H9 (cell line): Measurements from ENCODE around the gene STMN1. TPM values are rescaled to one million over a fixed set of nuclear protein-coding genes. Genes with fewer than 3 reads are reported as not detected.

Experiments used
- DNase-seq: peaks from one replicate; pipeline ENCODE4 v3.0.0-alpha.2; 2017
- H2AFZ ChIP-seq: one replicate; pipeline ENCODE4 v1.6.1; 2013; ENCODE audit warnings: mild to moderate bottlenecking, low read length, control low read depth, moderate library complexity
- H2AK5ac ChIP-seq: 2 replicates; pipeline ENCODE4 v1.6.1; 2013; ENCODE audit warnings: low read length, control low read depth, mixed read lengths; ENCODE audit not compliant: insufficient read length
- H2BK120ac ChIP-seq: one replicate; pipeline ENCODE4 v1.6.1; 2013; ENCODE audit warnings: low read depth, mild to moderate bottlenecking, low read length, control low read depth, inconsistent platforms; ENCODE audit not compliant: poor library complexity, severe bottlenecking
- H2BK12ac ChIP-seq: 2 replicates; pipeline ENCODE4 v1.6.1; 2013; ENCODE audit warnings: low read length, control low read depth, mixed read lengths, low read depth; ENCODE audit not compliant: insufficient read length
- H2BK15ac ChIP-seq: 2 replicates; pipeline ENCODE4 v1.6.1; 2013; ENCODE audit warnings: low read depth, low read length, control low read depth
- H2BK20ac ChIP-seq: one replicate; pipeline ENCODE4 v1.6.1; 2013; ENCODE audit warnings: low read depth, mild to moderate bottlenecking, low read length, control low read depth, inconsistent platforms; ENCODE audit not compliant: poor library complexity, severe bottlenecking
- H2BK5ac ChIP-seq: 2 replicates; pipeline ENCODE4 v1.6.1; 2013; ENCODE audit warnings: low read length, control low read depth, mixed read lengths; ENCODE audit not compliant: insufficient read length
- H3K14ac ChIP-seq: 2 replicates; pipeline ENCODE4 v1.6.1; 2013; ENCODE audit warnings: low read length, control low read depth; ENCODE audit not compliant: insufficient read depth
- H3K18ac ChIP-seq: 2 replicates; pipeline ENCODE4 v1.6.1; 2013; ENCODE audit warnings: low read depth, mild to moderate bottlenecking, mixed read lengths, low read length, control low read depth; ENCODE audit not compliant: insufficient read length
- H3K23ac ChIP-seq: 2 replicates; pipeline ENCODE4 v1.6.1; 2013; ENCODE audit warnings: low read length, control low read depth, mixed read lengths, low read depth; ENCODE audit not compliant: insufficient read length
- H3K23me2 ChIP-seq: 2 replicates; pipeline ENCODE4 v1.6.1; 2013; ENCODE audit warnings: low read depth, mild to moderate bottlenecking, mixed read lengths, low read length, control low read depth; ENCODE audit not compliant: insufficient read length, poor library complexity, severe bottlenecking
- H3K27ac ChIP-seq: 2 replicates; pipeline ENCODE4 v1.5.1; 2013; ENCODE audit warnings: low read length, control low read depth, mixed read lengths, low read depth; ENCODE audit not compliant: insufficient read length
- H3K27me3 ChIP-seq: 2 replicates; pipeline ENCODE4 v1.6.1; 2013; ENCODE audit warnings: low read length, control low read depth, inconsistent platforms; ENCODE audit not compliant: insufficient read depth
- H3K4ac ChIP-seq: 2 replicates; pipeline ENCODE4 v1.6.1; 2013; ENCODE audit warnings: low read depth, mild to moderate bottlenecking, control low read depth, inconsistent platforms, low read length, moderate library complexity
- H3K4me1 ChIP-seq: 2 replicates; pipeline ENCODE4 v1.6.1; 2013; ENCODE audit warnings: low read length, control low read depth, inconsistent platforms; ENCODE audit not compliant: insufficient read depth
- H3K4me2 ChIP-seq: 2 replicates; pipeline ENCODE4 v1.6.1; 2013; ENCODE audit warnings: low read length, control low read depth, mixed read lengths; ENCODE audit not compliant: insufficient read length, insufficient read depth
- H3K56ac ChIP-seq: 2 replicates; pipeline ENCODE4 v1.6.1; 2013; ENCODE audit warnings: low read depth, mild to moderate bottlenecking, mixed read lengths, low read length, control low read depth; ENCODE audit not compliant: insufficient read length
- H3K79me1 ChIP-seq: 2 replicates; pipeline ENCODE4 v1.6.1; 2013; ENCODE audit warnings: low read depth, mild to moderate bottlenecking, moderate library complexity, low read length, control low read depth, inconsistent platforms; ENCODE audit not compliant: insufficient read depth, poor library complexity, severe bottlenecking
- H3K79me2 ChIP-seq: 2 replicates; pipeline ENCODE4 v1.6.1; 2013; ENCODE audit warnings: low read length, control low read depth, inconsistent platforms; ENCODE audit not compliant: insufficient read depth
- H3K9ac ChIP-seq: 2 replicates; pipeline ENCODE4 v1.6.1; 2013; ENCODE audit warnings: low read length, control low read depth, mixed read lengths; ENCODE audit not compliant: insufficient read length; ENCODE audit errors: extremely low read depth
- H3K9me3 ChIP-seq: one replicate; pipeline ENCODE4 v1.6.1; 2013; ENCODE audit warnings: low read depth, low read length, inconsistent platforms; ENCODE audit not compliant: control insufficient read depth
- H3T11ph ChIP-seq: one replicate; pipeline ENCODE4 v1.6.1; 2013; ENCODE audit warnings: mild to moderate bottlenecking, low read length, control low read depth, inconsistent platforms
- H4K20me1 ChIP-seq: one replicate; pipeline ENCODE4 v1.6.1; 2013; ENCODE audit not compliant: control insufficient read depth, insufficient read length, insufficient read depth
- H4K5ac ChIP-seq: 2 replicates; pipeline ENCODE4 v1.6.1; 2013; ENCODE audit warnings: low read depth, mild to moderate bottlenecking, mixed read lengths, low read length, control low read depth; ENCODE audit not compliant: insufficient read length
- H4K8ac ChIP-seq: replicated peaks from 2 replicates; pipeline ENCODE4 v1.6.1; 2013; ENCODE audit warnings: low read length, control low read depth, mixed read lengths, low read depth; ENCODE audit not compliant: insufficient read length
- H4K91ac ChIP-seq: 2 replicates; pipeline ENCODE4 v1.6.1; 2013; ENCODE audit warnings: low read depth, mild to moderate bottlenecking, moderate library complexity, mixed read lengths, low read length, control low read depth; ENCODE audit not compliant: insufficient read length
- H3K27ac Mint-ChIP-seq, 3 experiments: 2 replicates in 2 of 3; 3 replicates in 1 of 3; pipeline ENCODE4 v1.8.0; 2020 to 2021; ENCODE audit warnings: mixed read lengths in 3 of 3, mild to moderate bottlenecking in 1 of 3, moderate library complexity in 1 of 3
- H3K27me3 Mint-ChIP-seq: 2 replicates; pipeline ENCODE4 v1.8.0; 2021; ENCODE audit warnings: low read depth, mild to moderate bottlenecking, moderate library complexity, mixed read lengths
- H3K36me3 Mint-ChIP-seq, 3 experiments: 2 replicates in 2 of 3; 3 replicates in 1 of 3; pipeline ENCODE4 v1.8.0; 2020 to 2021; ENCODE audit warnings: low read depth in 3 of 3, mixed read lengths in 3 of 3; ENCODE audit not compliant: insufficient read depth in 1 of 3
- H3K4me1 Mint-ChIP-seq, 2 experiments: 2 replicates each; pipeline ENCODE4 v1.8.0; 2020; ENCODE audit warnings: mixed read lengths in 2 of 2
- H3K4me3 Mint-ChIP-seq, 2 experiments: 2 replicates in 1 of 2; 3 replicates in 1 of 2; pipeline ENCODE4 v1.8.0; 2020 to 2021; ENCODE audit warnings: mild to moderate bottlenecking in 2 of 2, mixed read lengths in 2 of 2, moderate library complexity in 1 of 2
- H3K9me3 Mint-ChIP-seq, 2 experiments: 2 replicates in 1 of 2; 3 replicates in 1 of 2; pipeline ENCODE4 v1.8.0; 2020; ENCODE audit warnings: mild to moderate bottlenecking in 2 of 2, mixed read lengths in 2 of 2, moderate library complexity in 1 of 2
- WGBS: extraction: QIAGEN DNeasy Blood & Tissue Kit; methylation state at CpG from one replicate; pipeline ENCODE4 v1.1.7; 2013; ENCODE audit warnings: missing lambda C conversion rate, low lambda C conversion rate, mixed read lengths; ENCODE audit not compliant: insufficient read length; ENCODE audit errors: extremely low coverage; 5-methylcytosine and 5-hydroxymethylcytosine counted together
- total RNA-seq: library from RNA; stranded (reverse); gene quantifications from 2 replicates; pipeline ENCODE4 v1.2.1, GENCODE V29; 2021
- TF ChIP-seq, protein P1 (sequence below): fragments of 200-600 bp; sonication (generic); conservative IDR thresholded peaks from 3 replicates; pipeline ENCODE4 v1.8.0; 2021; ENCODE audit warnings: antibody characterized with exemption, mild to moderate bottlenecking

The STMN1 gene
- total RNA-seq, 1 experiment from 2014 or later = 500 TPM

GRCh38 chr1:25867210-25867991, 38.8 kb downstream of the STMN1 start:
- H2BK120ac ChIP-seq = no peak overlapping the region
- H3K4me3 Mint-ChIP-seq = no peak overlapping the region; a peak in 1 of 5 replicates
- no peak overlapping the region for H3K9ac ChIP-seq
- H3K4me2 ChIP-seq = no peak overlapping the region
- no peak overlapping the region for H2BK20ac ChIP-seq
- no peak overlapping the region for H2BK12ac ChIP-seq
- H3K56ac ChIP-seq = no peak overlapping the region
- no peaks in the 10 kb centered on the region for H3K79me1 ChIP-seq
- no peak overlapping the region for H4K5ac ChIP-seq
- H3K4me1 ChIP-seq = peaks cover 2% of the 10 kb centered on the region; the same call in 1 of the 2 replicates
- no peaks in the 10 kb centered on the region for H3K9me3 ChIP-seq
- H3K36me3 Mint-ChIP-seq = peaks cover 0 to 13% (median 11%) of the 10 kb centered on the region in 3 experiments; a peak in 4 of 7 replicates
- no peak overlapping the region for H4K91ac ChIP-seq
- peak overlapping the region; percentile 33 to 74 (median 39); a peak in 3 of 7 replicates for H3K27ac Mint-ChIP-seq
- no peaks in the 10 kb centered on the region for H3K27me3 ChIP-seq
- H3K4ac ChIP-seq = no peak overlapping the region
- no peaks in the 10 kb centered on the region for H3K23me2 ChIP-seq
- no peaks in the 10 kb centered on the region for H3K9me3 Mint-ChIP-seq
- H3T11ph ChIP-seq = no peak overlapping the region
- H3K27ac ChIP-seq = no peak overlapping the region
- no peak overlapping the region for H3K14ac ChIP-seq
- no peak overlapping the region for H2BK5ac ChIP-seq
- peaks cover 20 to 29% of the 10 kb centered on the region in 2 experiments for H3K4me1 Mint-ChIP-seq
- TF ChIP-seq, protein P1, sequence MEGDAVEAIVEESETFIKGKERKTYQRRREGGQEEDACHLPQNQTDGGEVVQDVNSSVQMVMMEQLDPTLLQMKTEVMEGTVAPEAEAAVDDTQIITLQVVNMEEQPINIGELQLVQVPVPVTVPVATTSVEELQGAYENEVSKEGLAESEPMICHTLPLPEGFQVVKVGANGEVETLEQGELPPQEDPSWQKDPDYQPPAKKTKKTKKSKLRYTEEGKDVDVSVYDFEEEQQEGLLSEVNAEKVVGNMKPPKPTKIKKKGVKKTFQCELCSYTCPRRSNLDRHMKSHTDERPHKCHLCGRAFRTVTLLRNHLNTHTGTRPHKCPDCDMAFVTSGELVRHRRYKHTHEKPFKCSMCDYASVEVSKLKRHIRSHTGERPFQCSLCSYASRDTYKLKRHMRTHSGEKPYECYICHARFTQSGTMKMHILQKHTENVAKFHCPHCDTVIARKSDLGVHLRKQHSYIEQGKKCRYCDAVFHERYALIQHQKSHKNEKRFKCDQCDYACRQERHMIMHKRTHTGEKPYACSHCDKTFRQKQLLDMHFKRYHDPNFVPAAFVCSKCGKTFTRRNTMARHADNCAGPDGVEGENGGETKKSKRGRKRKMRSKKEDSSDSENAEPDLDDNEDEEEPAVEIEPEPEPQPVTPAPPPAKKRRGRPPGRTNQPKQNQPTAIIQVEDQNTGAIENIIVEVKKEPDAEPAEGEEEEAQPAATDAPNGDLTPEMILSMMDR = no peak
- WGBS = no CpG with 5 or more reads among the region's 9 CpGs
- no peaks in the 10 kb centered on the region for H3K27me3 Mint-ChIP-seq
- DNase-seq = no peak
- H3K23ac ChIP-seq = no peak overlapping the region
- H2AFZ ChIP-seq = no peak overlapping the region
- no peak overlapping the region for H4K8ac ChIP-seq
- no peak overlapping the region for H2AK5ac ChIP-seq
- no peak overlapping the region for H2BK15ac ChIP-seq
- H3K18ac ChIP-seq = no peak overlapping the region
- no peaks in the 10 kb centered on the region for H3K79me2 ChIP-seq
- no peaks in the 10 kb centered on the region for H4K20me1 ChIP-seq
